ENCODE measurements around the gene ACOX1. TPM values are rescaled to one million over a fixed set of nuclear protein-coding genes. Genes with fewer than 3 reads are reported as not detected.

The ACOX1 gene
- total RNA-seq, 1 experiment from 2014 or later: 50.2 TPM

GRCh38 chr17:75896415-75897159, 82.4 kb downstream of the ACOX1 start, which contains the start of gene TRIM65 (continued):
- TF ChIP-seq ZNF274 (IDR thresholded peaks at IDR 0.05; ENCODE audit: low read depth, low read length) (no peak), EGR1 (IDR thresholded peaks at IDR 0.05; ENCODE audit: low read depth) (no peak), CEBPB (IDR thresholded peaks at IDR 0.05; ENCODE audit: low read depth) (no peak), RAD21 (IDR thresholded peaks at IDR 0.05; ENCODE audit: low read depth) (no peak; the same call in 1 of the 2 replicates)

- POLR2A ChIA-PET: interaction anchor here (0.6 to 5.1 kb wide), 7 partner anchors 9 to 116 kb away, joined by 3 to 22 read pairs (median 4); partner anchors contain the start of genes ACOX1, MRPL38, TEN1 and TRIM47
- Histone ChIP-seq H2AFZ (ENCODE audit: low read depth, low read length, poor library complexity, severe bottlenecking) (no peak overlapping the region), H3K4me3 (replicated peaks in 1 of 2; ENCODE audit: low read depth in 1 of 2, low read length in 2 of 2) (peak overlapping the region; percentile 64 to 72), H3K79me2 (ENCODE audit: insufficient read depth, low read length) (peaks cover 25% of the 10 kb centered on the region; the same call in 1 of the 2 replicates), H3K9me3 (ENCODE audit: control insufficient read depth in 1 of 2, insufficient read depth in 1 of 2, low read depth in 1 of 2, low read length in 2 of 2) (no peaks in the 10 kb centered on the region), H4K20me1 (ENCODE audit: insufficient read depth) (no peaks in the 10 kb centered on the region), H3K9me2 (ENCODE audit: insufficient read depth) (no peaks in the 10 kb centered on the region), H3K4me1 (ENCODE audit: control insufficient read depth in 1 of 2, insufficient read depth in 2 of 2, low read length in 2 of 2) (peaks cover 13 to 26% of the 10 kb centered on the region in 2 experiments), H3K27ac (ENCODE audit: low read depth, low read length) (peak overlapping the region; percentile 100), H3K4me2 (ENCODE audit: low read length) (peak overlapping the region; percentile 95), H3K27me3 (ENCODE audit: insufficient read depth, low read length) (no peaks in the 10 kb centered on the region), H3K36me3 (ENCODE audit: control insufficient read depth in 1 of 2, insufficient read depth in 2 of 2, low read length in 2 of 2) (peaks cover 11 to 20% of the 10 kb centered on the region in 2 experiments; a peak in 2 of 4 replicates), H3K9ac (ENCODE audit: low read length) (peak overlapping the region; percentile 84)
- TSS peak; percentile 62 for BruUV-seq (replicated peaks)
- intact Hi-C loops (cut with micrococcal nuclease): no loop called here
- ATAC-seq: peak; percentile 50
- peak in 2 of 3 experiments; percentile 73; a peak in 5 of 6 replicates for TF ChIP-seq CTCF (IDR thresholded peaks at IDR 0.05 in 2 of 3, conservative IDR thresholded peaks at IDR 0.05 in 1 of 3; ENCODE audit: borderline replicate concordance in 1 of 3, insufficient read depth in 1 of 3, low read depth in 2 of 3, low read length in 2 of 3)
- TF ChIP-seq EGR1 (IDR thresholded peaks at IDR 0.05; ENCODE audit: low read depth): no peak
- DNase-seq (ENCODE audit: low read depth, low spot score): no peak
- CTCF ChIA-PET: interaction anchor here (0.7 to 2.3 kb wide), 7 partner anchors 10 to 116 kb away, joined by 3 to 8 read pairs (median 4); partner anchors contain the start of genes MRPL38, TRIM47 and WBP2
- RAD21 ChIA-PET (ENCODE audit: low non-redundant PET in 1 of 2, low total read pairs in 2 of 2, uncharacterized antibody in 2 of 2, unreplicated experiment in 2 of 2): interaction anchor here (1.0 to 1.1 kb wide), 2 partner anchors 18 to 24 kb away, joined by 4 read pairs; partner anchors contain the start of gene TRIM47 (in 1 of the 2)
These were observed 83.4 kb downstream of the ACOX1 start for GRCh38 chr17:75895370-75896155.

Measured in HCT116 (cell line).